HG03342 (cell line): Measurements from ENCODE around the gene SORCS2.

Source experiments
- ATAC-seq: cut with Tn5 transposase; IDR thresholded peaks from one replicate; pipeline ENCODE4 v1.9.1; 2021; ENCODE audit warnings: mild to moderate bottlenecking, moderate library complexity; ENCODE audit not compliant: unreplicated experiment

SORCS2 gene

GRCh38 chr4:7691982-7692381 is 499.6 kb downstream of the SORCS2 start:
- ATAC-seq, result no peak

- ATAC-seq, result no peak
These were observed 500.3 kb downstream of the SORCS2 start for GRCh38 chr4:7692451-7693236.

- ATAC-seq, result no peak
These were observed 500.9 kb downstream of the SORCS2 start for GRCh38 chr4:7693237-7693608.

GRCh38 chr4:7693711-7694110 is 501.4 kb downstream of the SORCS2 start:
- no peak for ATAC-seq

- ATAC-seq, result no peak
These were observed 502.0 kb downstream of the SORCS2 start for GRCh38 chr4:7694324-7694723.

- no peak for ATAC-seq
These were observed 505.0 kb downstream of the SORCS2 start for GRCh38 chr4:7697343-7697742.

- no peak for ATAC-seq
These were observed 505.5 kb downstream of the SORCS2 start for GRCh38 chr4:7697821-7698220.

- ATAC-seq, result no peak
These were observed 506.2 kb downstream of the SORCS2 start for GRCh38 chr4:7698584-7698983.

- no peak for ATAC-seq
These were observed 506.7 kb downstream of the SORCS2 start for GRCh38 chr4:7699031-7699430.

GRCh38 chr4:7699825-7700224 is 507.5 kb downstream of the SORCS2 start:
- ATAC-seq, result no peak

GRCh38 chr4:7700665-7701064 is 508.3 kb downstream of the SORCS2 start:
- no peak for ATAC-seq

- ATAC-seq, result no peak
These were observed 509.7 kb downstream of the SORCS2 start for GRCh38 chr4:7701866-7702649.

- no peak for ATAC-seq
These were observed 511.4 kb downstream of the SORCS2 start for GRCh38 chr4:7703688-7704087.

- ATAC-seq, result no peak
These were observed 511.8 kb downstream of the SORCS2 start for GRCh38 chr4:7704091-7704490.

GRCh38 chr4:7704625-7705024 is 512.3 kb downstream of the SORCS2 start:
- no peak for ATAC-seq

GRCh38 chr4:7705062-7705461 is 512.7 kb downstream of the SORCS2 start:
- no peak for ATAC-seq

GRCh38 chr4:7705593-7705992 is 513.3 kb downstream of the SORCS2 start:
- ATAC-seq, result no peak

GRCh38 chr4:7708238-7708637 is 515.9 kb downstream of the SORCS2 start:
- no peak for ATAC-seq

- ATAC-seq, result no peak
These were observed 516.6 kb downstream of the SORCS2 start for GRCh38 chr4:7708981-7709380.

- ATAC-seq, result no peak
These were observed 517.1 kb downstream of the SORCS2 start for GRCh38 chr4:7709431-7709830.

GRCh38 chr4:7710126-7710525 is 517.8 kb downstream of the SORCS2 start:
- no peak for ATAC-seq

GRCh38 chr4:7710576-7711306 is 518.4 kb downstream of the SORCS2 start:
- no peak for ATAC-seq
